Germinal center (tissue), 1 donor: ENCODE results near the gene LEAP2.

Source experiments
- DNase-seq: peaks from one replicate; pipeline ENCODE4 v3.0.0; 2012; ENCODE audit warnings: mixed read lengths, low spot score

LEAP2 gene, protein sequence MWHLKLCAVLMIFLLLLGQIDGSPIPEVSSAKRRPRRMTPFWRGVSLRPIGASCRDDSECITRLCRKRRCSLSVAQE

DNA sequence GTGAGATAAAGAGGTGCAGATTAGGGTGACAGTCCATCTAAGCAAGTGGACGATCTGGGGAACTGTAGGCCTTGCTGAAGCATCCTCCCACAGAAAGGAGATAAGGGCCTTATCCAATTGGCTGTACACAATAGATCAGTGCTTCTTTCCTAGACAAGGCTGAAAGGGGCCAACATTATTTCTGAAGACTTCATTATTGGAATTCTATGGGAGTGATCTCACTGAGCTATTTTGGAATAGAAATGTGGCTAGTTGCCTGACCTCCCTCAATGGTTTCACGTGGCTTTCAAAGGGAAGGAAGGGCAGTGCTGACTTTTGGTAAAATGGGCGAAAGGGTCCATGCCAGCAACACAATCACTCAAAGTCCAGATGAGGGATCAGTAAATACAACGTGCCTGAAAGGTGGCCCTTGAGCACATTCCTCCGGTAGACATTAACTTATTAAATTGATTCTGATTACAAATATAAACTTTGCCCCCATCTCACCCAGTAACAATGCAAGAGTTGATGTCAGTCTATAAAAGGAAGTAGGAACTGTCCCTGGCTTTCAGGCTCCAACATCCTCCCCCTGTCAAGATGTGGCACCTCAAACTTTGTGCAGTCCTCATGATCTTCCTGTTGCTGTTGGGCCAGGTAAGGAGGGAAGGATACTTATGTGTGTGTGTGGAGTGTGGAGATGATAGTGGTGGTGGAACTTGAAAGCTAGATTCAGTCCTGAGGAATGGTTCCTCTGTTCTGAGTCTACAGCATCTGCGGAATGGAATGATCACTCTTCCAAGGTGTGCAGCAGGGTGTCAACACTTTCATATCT, at the start of gene LEAP2:
Gene LEAP2 (plus strand): TSS at position 550 of the 811 bp plus-strand sequence. CDS start 27 bp downstream, at position 577.
- DNase-seq, result no peak

DNA sequence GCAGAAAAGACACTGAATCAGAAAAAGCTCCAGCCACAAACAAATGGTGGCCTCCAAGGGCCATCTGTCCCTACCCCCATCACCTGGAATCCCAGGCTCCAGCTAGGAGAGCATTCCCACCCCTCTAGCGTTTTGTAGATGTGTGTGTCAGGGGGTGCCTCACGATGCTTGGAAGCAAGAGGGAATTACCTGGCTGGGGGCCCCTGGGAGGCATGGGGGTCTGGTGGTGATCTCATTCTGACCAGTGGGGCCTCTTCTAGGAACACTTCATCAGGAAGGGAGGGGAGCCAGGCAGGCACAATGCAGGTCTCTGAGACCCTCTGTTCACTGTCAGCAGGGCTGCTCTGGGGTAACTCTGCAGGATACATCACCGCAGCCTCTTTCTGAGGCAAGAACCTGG, 49.0 kb upstream of the LEAP2 start:
- no peak for DNase-seq

GRCh38 chr5:132825033-132825833, 48.2 kb upstream of the LEAP2 start:
- DNase-seq, result no peak

GRCh38 chr5:132825834-132826391, 47.6 kb upstream of the LEAP2 start:
- no peak for DNase-seq

- no peak for DNase-seq
Observed at GRCh38 chr5:132826424-132827082, 46.9 kb upstream of the LEAP2 start.

GRCh38 chr5:132827943-132828673, 45.4 kb upstream of the LEAP2 start:
- no peak for DNase-seq

- DNase-seq, result no peak
Observed at GRCh38 chr5:132828846-132829494, 44.5 kb upstream of the LEAP2 start.

DNA sequence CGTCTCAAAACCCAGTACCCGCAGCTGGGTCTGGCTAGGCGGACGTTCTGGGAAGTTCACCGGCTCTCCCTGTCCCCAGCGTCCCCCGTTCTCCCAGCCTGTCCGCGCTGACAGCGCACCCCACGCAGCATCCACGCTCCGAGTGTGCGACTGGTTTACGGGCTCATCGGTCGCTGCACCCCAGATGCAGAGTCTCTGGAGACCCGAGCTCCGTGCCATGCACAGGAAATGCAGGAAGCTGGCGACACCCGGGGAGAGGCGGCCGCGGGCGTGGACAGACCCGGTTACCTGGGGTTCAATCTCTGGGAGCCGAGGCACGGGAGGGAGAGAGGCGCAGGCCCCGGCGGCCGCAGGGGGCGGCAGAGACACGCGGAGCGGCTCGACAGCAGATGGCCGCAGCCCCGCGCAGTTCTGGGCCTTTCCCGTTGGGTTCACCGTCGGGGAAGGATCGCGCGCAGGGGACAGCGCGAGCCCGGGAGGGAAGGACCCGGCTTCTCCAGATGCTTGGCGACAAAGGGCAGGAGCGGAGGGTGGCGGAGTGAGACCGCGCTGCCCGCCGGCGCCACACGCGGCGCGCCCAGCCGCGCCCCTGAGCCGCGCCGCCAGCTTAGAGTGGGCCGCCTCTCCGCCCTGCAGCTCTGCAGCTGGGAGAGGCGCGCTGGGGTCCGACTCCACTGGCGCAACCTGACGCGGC, 43.6 kb upstream of the LEAP2 start:
- peak; percentile 88 for DNase-seq

DNA sequence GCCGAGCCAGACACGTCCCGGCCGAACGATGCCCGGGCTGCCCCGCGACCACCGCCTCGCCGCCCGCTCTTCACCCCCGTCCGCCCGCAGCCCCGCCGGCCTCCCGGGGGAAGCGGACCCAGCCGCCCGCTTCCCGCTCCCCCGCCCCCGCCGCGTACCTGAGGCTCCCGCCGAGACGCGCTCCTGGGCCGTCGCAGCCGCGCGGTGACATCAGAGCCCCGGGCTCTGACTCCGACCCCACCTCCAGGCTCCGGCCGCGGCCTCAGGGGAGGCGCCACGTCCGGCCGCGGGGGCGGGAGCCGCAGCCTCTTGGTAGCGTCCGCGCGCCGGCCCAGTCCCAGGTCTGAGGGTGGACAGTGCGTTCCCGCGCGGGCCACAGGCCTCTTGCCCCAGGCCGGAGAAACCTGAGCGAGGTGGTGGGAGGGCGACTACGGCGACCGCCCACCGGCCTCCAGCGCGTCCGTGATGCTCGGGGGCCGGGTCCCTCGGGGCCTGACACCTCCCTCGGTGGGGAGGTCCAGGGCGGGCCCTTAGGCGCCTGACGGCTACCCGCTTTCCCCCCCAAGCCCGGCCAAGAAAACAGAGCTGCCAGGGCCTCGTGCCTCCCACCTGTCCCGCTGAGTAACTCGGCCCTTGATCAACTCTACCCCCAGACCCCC, 42.9 kb upstream of the LEAP2 start, which contains the start of gene SHROOM1:
Gene SHROOM1 (minus strand): TSS at position 212 of the 659 bp plus-strand sequence. CDS start 4,507 bp downstream, outside the sequence.
- DNase-seq, result peak; percentile 47

- no peak for DNase-seq
Observed at GRCh38 chr5:132831095-132831860, 42.2 kb upstream of the LEAP2 start.

GRCh38 chr5:132832612-132833011, 40.9 kb upstream of the LEAP2 start:
- DNase-seq, result no peak

DNA sequence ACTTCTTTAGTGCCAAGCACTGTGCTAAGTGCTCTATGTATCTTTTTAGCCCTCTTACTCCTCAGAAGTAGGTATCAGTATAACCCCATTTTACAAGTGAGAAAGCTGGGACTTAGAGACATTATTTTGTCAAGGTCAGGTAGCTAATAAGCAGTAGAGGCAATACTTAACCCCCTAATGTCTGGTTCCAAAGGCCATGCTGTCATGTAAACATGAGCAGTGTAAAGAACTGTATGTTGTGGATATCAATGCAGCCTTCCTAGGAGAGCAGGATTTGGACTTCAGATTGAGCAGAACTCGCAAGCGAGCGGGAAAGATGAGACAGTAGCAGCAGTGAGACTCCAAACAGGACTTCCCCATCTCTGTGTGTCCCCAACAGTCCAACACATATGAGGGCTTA, 39.4 kb upstream of the LEAP2 start:
- no peak for DNase-seq

DNA sequence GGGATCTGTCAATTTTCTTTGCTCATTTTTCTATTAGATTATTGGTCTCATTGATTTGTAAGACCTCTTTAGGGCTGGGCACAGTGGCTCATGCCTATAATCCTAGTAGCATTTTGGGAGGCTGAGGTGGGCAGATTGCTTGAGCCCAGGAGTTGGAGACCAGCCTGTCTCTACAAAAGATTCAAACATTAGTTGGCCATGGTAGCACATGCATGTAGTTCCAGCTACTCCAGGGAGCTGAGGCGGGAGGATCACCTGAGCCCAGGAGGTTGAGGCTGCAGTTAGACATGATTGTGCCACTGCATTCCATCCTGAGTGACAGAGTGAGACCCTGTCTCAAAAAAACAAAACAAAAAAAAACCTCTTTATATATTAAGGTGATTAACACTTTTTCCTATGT, 36.6 kb upstream of the LEAP2 start:
- no peak for DNase-seq

DNA sequence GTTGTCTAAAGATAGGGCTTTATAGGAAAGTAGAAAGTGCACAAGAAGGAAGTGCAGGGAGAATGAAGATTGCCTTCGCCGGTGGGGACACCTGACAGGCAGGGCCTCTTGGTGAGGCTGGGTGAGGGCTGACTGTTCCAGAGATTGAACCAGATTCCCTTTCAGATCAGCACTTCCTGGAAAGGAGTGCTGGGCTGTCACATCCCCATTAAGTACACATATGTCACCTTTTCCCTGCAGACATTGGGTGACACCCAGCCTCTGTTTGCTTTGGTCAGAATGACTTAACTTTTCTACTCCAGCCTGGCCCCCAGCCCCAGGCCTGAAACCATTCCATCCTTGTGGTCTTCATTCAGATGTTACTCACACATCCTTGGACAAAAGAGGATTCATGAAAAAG, 35.6 kb upstream of the LEAP2 start:
- no peak for DNase-seq

GRCh38 chr5:132838516-132839282, 34.8 kb upstream of the LEAP2 start:
- no peak for DNase-seq

- no peak for DNase-seq
Observed at GRCh38 chr5:132839426-132840301, 33.8 kb upstream of the LEAP2 start.

DNA sequence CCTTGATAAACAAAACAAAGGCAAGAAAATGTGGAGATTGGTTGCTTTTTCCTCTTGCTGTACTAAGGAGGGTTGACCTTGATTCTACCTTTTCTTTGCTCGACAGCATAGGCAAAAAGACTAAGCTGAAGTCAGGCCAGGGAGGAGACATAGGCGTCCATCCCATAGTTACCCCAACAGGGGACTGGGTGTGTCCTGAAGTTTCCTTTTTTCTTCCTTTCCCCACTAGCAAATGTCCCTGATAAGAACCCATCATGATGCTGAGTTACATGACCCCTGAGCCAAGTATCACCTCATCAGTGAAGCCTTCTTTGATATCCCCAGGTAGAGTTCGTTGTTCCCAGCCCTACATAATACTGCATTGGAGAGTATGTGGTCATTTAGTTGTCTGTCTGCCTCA, 33.2 kb upstream of the LEAP2 start:
- DNase-seq, result no peak
